B cell (primary cell): ENCODE data around the gene MAPK8. TPM values are rescaled to one million over a fixed set of nuclear protein-coding genes. Genes with fewer than 3 reads are reported as not detected.

ENCODE experiments used
- ATAC-seq: fragments of 200-7000 bp; cut with Tn5 transposase; one replicate; pipeline ENCODE4 v1.10.0; 2021; ENCODE audit warnings: low read depth, mild to moderate bottlenecking, moderate number of reproducible peaks, moderate library complexity
- CTCF ChIA-PET: fragments of 350-600 bp; sonication (Branson Sonifier 250); formaldehyde crosslinking; loops from one replicate; lab custom pipeline; 2021; ENCODE audit warnings: antibody characterized with exemption, inconsistent platforms; lab: Charles Lee
- POLR2A ChIA-PET: fragments of 350-600 bp; sonication (Branson Sonifier 250); formaldehyde crosslinking; loops from one replicate; lab custom pipeline; 2021; ENCODE audit warnings: antibody characterized with exemption; lab: Charles Lee
- DNase-seq: peaks from one replicate; pipeline ENCODE4 v3.0.0; 2013
- H2AFZ ChIP-seq: 2 replicates; pipeline ENCODE4 v1.6.1; 2012; ENCODE audit warnings: mild to moderate bottlenecking, low read depth, low read length; ENCODE audit not compliant: insufficient read depth, poor library complexity, severe bottlenecking
- H3K27ac ChIP-seq, 2 donors: 1 replicate in 1 of 2; 2 replicates in 1 of 2; pipeline ENCODE4 v1.5.1; 2012 to 2013; ENCODE audit warnings: low read length in 2 of 2, mild to moderate bottlenecking in 2 of 2, moderate library complexity in 1 of 2
- H3K27me3 ChIP-seq, 4 experiments: fragments of 200-600 bp in 1 of 4; sonication (generic) in 1 of 4; replicated peaks in 1 of 4; 1 replicate in 2 of 4; 2 replicates in 2 of 4; pipeline versions ENCODE4 v1.6.1 to v1.7.0; 2013 to 2016; ENCODE audit warnings: low read length in 3 of 4, mild to moderate bottlenecking in 2 of 4, mixed read lengths in 1 of 4, moderate library complexity in 1 of 4; ENCODE audit not compliant: insufficient read depth in 4 of 4, control insufficient read depth in 3 of 4; ENCODE audit errors: control extremely low read depth in 1 of 4
- H3K36me3 ChIP-seq, 2 experiments: replicated peaks in 1 of 2; 1 replicate in 1 of 2; 2 replicates in 1 of 2; pipeline versions ENCODE4 v1.6.1 to v1.7.1; 2013; ENCODE audit warnings: low read length in 1 of 2; ENCODE audit not compliant: insufficient read depth in 2 of 2, control insufficient read depth in 1 of 2; ENCODE audit errors: control extremely low read depth in 1 of 2, extremely low read depth in 1 of 2
- H3K4me1 ChIP-seq, 2 donors: fragments of 200-600 bp in 1 of 2; sonication (generic) in 1 of 2; 1 replicate in 1 of 2; 2 replicates in 1 of 2; pipeline versions ENCODE4 v1.5.1 to v1.6.1; 2013 to 2017; ENCODE audit warnings: low read length in 2 of 2; ENCODE audit not compliant: control insufficient read depth in 2 of 2, insufficient read depth in 2 of 2
- H3K4me2 ChIP-seq: replicated peaks from 2 replicates; pipeline ENCODE3; 2012; ENCODE audit warnings: mild to moderate bottlenecking, low read depth, low read length; ENCODE audit not compliant: poor library complexity, severe bottlenecking
- H3K4me3 ChIP-seq, 5 experiments: fragments of 200-600 bp in 1 of 5; sonication (generic) in 1 of 5; 1 replicate in 3 of 5; 2 replicates in 2 of 5; pipeline versions ENCODE4 v1.5.1 to v1.7.0; 2011 to 2016; ENCODE audit warnings: low read length in 4 of 5, mild to moderate bottlenecking in 4 of 5, low read depth in 2 of 5, control low read depth in 1 of 5, moderate library complexity in 1 of 5; ENCODE audit not compliant: insufficient read depth in 1 of 5; ENCODE audit errors: control extremely low read depth in 1 of 5, extremely low read depth in 1 of 5
- H3K79me2 ChIP-seq: fragments of 200-600 bp; sonication (generic); one replicate; pipeline ENCODE4 v1.6.0; 2016; ENCODE audit warnings: low read length; ENCODE audit not compliant: control insufficient read depth, insufficient read depth
- H3K9ac ChIP-seq: fragments of 200-600 bp; sonication (generic); 2 replicates; pipeline ENCODE4 v1.6.1; 2017; ENCODE audit warnings: mild to moderate bottlenecking, low read length, moderate library complexity
- H3K9me3 ChIP-seq, 3 donors: one replicate each; pipeline versions ENCODE4 v1.6.1 to v1.7.1; 2013; ENCODE audit warnings: low read length in 2 of 3; ENCODE audit not compliant: control insufficient read depth in 2 of 3, insufficient read depth in 1 of 3; ENCODE audit errors: control extremely low read depth in 1 of 3
- H4K20me1 ChIP-seq: 2 replicates; pipeline ENCODE4 v1.6.0; 2012; ENCODE audit warnings: mild to moderate bottlenecking, low read length; ENCODE audit not compliant: insufficient read depth, control insufficient read depth, poor library complexity, severe bottlenecking
- H3K27ac Mint-ChIP-seq: one replicate; pipeline ENCODE4 v1.8.0; 2021; ENCODE audit warnings: mixed read lengths
- H3K27me3 Mint-ChIP-seq: one replicate; pipeline ENCODE4 v1.8.0; 2021; ENCODE audit warnings: mixed read lengths
- H3K4me1 Mint-ChIP-seq: one replicate; pipeline ENCODE4 v1.8.0; 2021; ENCODE audit warnings: mixed read lengths
- H3K4me3 Mint-ChIP-seq: one replicate; pipeline ENCODE4 v1.8.0; 2021; ENCODE audit warnings: mixed read lengths
- H3K9me3 Mint-ChIP-seq: one replicate; pipeline ENCODE4 v1.8.0; 2022; ENCODE audit warnings: mixed read lengths; ENCODE audit not compliant: insufficient read depth
- CTCF ChIP-seq: fragments of 200-600 bp; IDR thresholded peaks from one replicate; pipeline ENCODE4 v1.8.0; 2022; ENCODE audit warnings: antibody characterized with exemption, mild to moderate bottlenecking
- EZH2 ChIP-seq: IDR thresholded peaks from 2 replicates; pipeline ENCODE4 v1.6.1; 2012; ENCODE audit warnings: borderline replicate concordance, low read depth, mild to moderate bottlenecking, moderate library complexity, low read length; ENCODE audit not compliant: insufficient read depth, poor library complexity, severe bottlenecking
- WGBS: methylation state at CpG from one replicate; pipeline ENCODE4 v1.1.5; 2013; ENCODE audit warnings: missing lambda C conversion rate; ENCODE audit not compliant: insufficient coverage; 5-methylcytosine and 5-hydroxymethylcytosine counted together
- intact Hi-C: fragments of 100-400 bp; cut with micrococcal nuclease; formaldehyde crosslinking; loops from one replicate; pipeline ENCODE4 v1.10.0; 2022
- polyA plus RNA-seq: library from polyadenylated mRNA; depleted of rRNA; stranded (reverse); fragments of >200 nt; gene quantifications from 2 replicates; pipeline ENCODE4 v1.2.3, GENCODE V29; 2012
- total RNA-seq, 2 donors: library from RNA; stranded (reverse); fragments of 120-200 nt in 1 of 2; gene quantifications; 1 replicate in 1 of 2; 2 replicates in 1 of 2; pipeline versions ENCODE4 v1.2.3 to v1.2.4, GENCODE V29; 2013 to 2022

The MAPK8 gene
- total and polyA plus RNA-seq, 2 donors (not counting 1 experiment from before 2014, with no cell fraction given), result 13.7 to 40.0 TPM

GRCh38 chr10:48364659-48365405, 58.4 kb downstream of the MAPK8 start:
- no peak for ATAC-seq
- Mint-ChIP-seq H3K4me3 (no peak overlapping the region), H3K4me1 (peaks cover 5% of the 10 kb centered on the region), H3K27me3 (no peaks in the 10 kb centered on the region), H3K9me3 (no peaks in the 10 kb centered on the region), H3K27ac (no peak overlapping the region)
- intact Hi-C loops, result no loop called here
- DNase-seq, result no peak
- Histone ChIP-seq H3K36me3 (no peaks in the 10 kb centered on the region), H3K27me3 (no peaks in the 10 kb centered on the region), H3K4me1 (no peaks in the 10 kb centered on the region), H3K27ac (no peak overlapping the region), H4K20me1 (peaks cover 22% of the 10 kb centered on the region), H3K9me3 (no peaks in the 10 kb centered on the region), H3K9ac (no peak overlapping the region), H2AFZ (no peak overlapping the region), H3K79me2 (peaks cover 31% of the 10 kb centered on the region), H3K4me3 (no peak overlapping the region), H3K4me2 (no peak overlapping the region)
- POLR2A ChIA-PET, result no interaction called here
- WGBS, result no CpG with 5 or more reads among the region's 3 CpGs
- CTCF ChIA-PET, result interaction anchor here (0.7 to 7.3 kb wide), 10 partner anchors 11 to 337 kb away, joined by 3 to 86 read pairs (median 6); partner anchors contain the start of gene ARHGAP22
- no peak for TF ChIP-seq EZH2
- TF ChIP-seq CTCF, result no peak

GRCh38 chr10:48365668-48366067, 59.2 kb downstream of the MAPK8 start:
- H2AFZ ChIP-seq, result no peak overlapping the region
- H3K27ac Mint-ChIP-seq, result no peak overlapping the region
- DNase-seq (no peak), ATAC-seq (no peak)
- peaks cover 35% of the 10 kb centered on the region for H3K79me2 ChIP-seq
- H3K9ac ChIP-seq, result no peak overlapping the region
- CTCF ChIA-PET, result interaction anchor here (7.3 kb wide), 1 partner anchor 291 kb away, joined by 86 read pairs; no protein-coding TSS in a partner anchor
- H3K27me3 ChIP-seq, result no peaks in the 10 kb centered on the region
- no peaks in the 10 kb centered on the region for H3K9me3 Mint-ChIP-seq
- POLR2A ChIA-PET, result no interaction called here
- H3K4me1 ChIP-seq, result no peaks in the 10 kb centered on the region
- no peak overlapping the region for H3K4me2 ChIP-seq
- WGBS, result no CpG with 5 or more reads among the region's 1 CpG
- intact Hi-C loops, result no loop called here
- no peaks in the 10 kb centered on the region for H3K36me3 ChIP-seq
- H3K4me3 Mint-ChIP-seq, result no peak overlapping the region
- H3K27ac ChIP-seq, result no peak overlapping the region
- no peak overlapping the region for H3K4me3 ChIP-seq
- TF ChIP-seq EZH2 (no peak), CTCF (no peak)
- H3K27me3 Mint-ChIP-seq, result no peaks in the 10 kb centered on the region
- peaks cover 22% of the 10 kb centered on the region for H4K20me1 ChIP-seq
- H3K4me1 Mint-ChIP-seq, result peaks cover 5% of the 10 kb centered on the region
- no peaks in the 10 kb centered on the region for H3K9me3 ChIP-seq
